Activated CD4-positive, alpha-beta T cell treated with anti-CD3 and anti-CD28 coated beads, Interleukin-2, amount 10 ng/mL, durations not matched to agents 7 days and 5 days (primary cell): Measurements from ENCODE around the gene PXDN. TPM values are rescaled to one million over a fixed set of nuclear protein-coding genes. Genes with fewer than 3 reads are reported as not detected.
"Not testable (repeated sequence)": the region's sequence is repeated elsewhere in the genome, so short reads cannot be mapped to it uniquely, and the experiment has no call there.

Source experiments
- CTCF ChIA-PET: fragments of 350-600 bp; sonication (Branson Sonifier 250); formaldehyde crosslinking; loops from one replicate; lab custom pipeline; 2021; ENCODE audit warnings: antibody characterized with exemption; lab: Charles Lee
- POLR2A ChIA-PET: fragments of 350-600 bp; sonication (Branson Sonifier 250); formaldehyde crosslinking; loops from one replicate; lab custom pipeline; 2021; ENCODE audit warnings: antibody characterized with exemption; lab: Charles Lee
- DNase-seq: peaks from one replicate; pipeline ENCODE4 v3.0.0-alpha.2; 2020
- H3K27ac Mint-ChIP-seq: one replicate; pipeline ENCODE4 v1.8.0; 2021; ENCODE audit warnings: mild to moderate bottlenecking, moderate library complexity, mixed read lengths
- H3K27me3 Mint-ChIP-seq: one replicate; pipeline ENCODE4 v1.8.0; 2021; ENCODE audit warnings: mixed read lengths
- H3K36me3 Mint-ChIP-seq: one replicate; pipeline ENCODE4 v1.8.0; 2021; ENCODE audit warnings: low read depth, mixed read lengths
- H3K4me1 Mint-ChIP-seq: one replicate; pipeline ENCODE4 v1.8.0; 2021; ENCODE audit warnings: mixed read lengths
- H3K4me3 Mint-ChIP-seq: one replicate; pipeline ENCODE4 v1.8.0; 2021; ENCODE audit warnings: mild to moderate bottlenecking, moderate library complexity, mixed read lengths
- H3K9me3 Mint-ChIP-seq: one replicate; pipeline ENCODE4 v1.8.0; 2021; ENCODE audit warnings: mixed read lengths
- total RNA-seq, 2 experiments: library from RNA; stranded (reverse); gene quantifications; one replicate each; pipeline ENCODE4 v1.2.3, GENCODE V29; 2021

Gene PXDN
- total RNA-seq, 2 experiments from 2014 or later: 0.20 to 0.58 TPM

- Mint-ChIP-seq H3K36me3 (no peaks in the 10 kb centered on the region), H3K9me3 (peaks cover 2% of the 10 kb centered on the region), H3K27me3 (no peaks in the 10 kb centered on the region), H3K4me1 (no peaks in the 10 kb centered on the region), H3K4me3 (no peak overlapping the region), H3K27ac (no peak overlapping the region)
- POLR2A ChIA-PET: no interaction called here
- CTCF ChIA-PET: no interaction called here
- no peak for DNase-seq
Observed at GRCh38 chr2:1715184-1716013, 28.9 kb downstream of the PXDN start.

- H3K9me3 Mint-ChIP-seq: peaks cover 2% of the 10 kb centered on the region
- H3K4me1 Mint-ChIP-seq: no peaks in the 10 kb centered on the region
- H3K27ac Mint-ChIP-seq: no peak overlapping the region
- no peak for DNase-seq
- POLR2A ChIA-PET: no interaction called here
- CTCF ChIA-PET: no interaction called here
- no peaks in the 10 kb centered on the region for H3K27me3 Mint-ChIP-seq
- no peaks in the 10 kb centered on the region for H3K36me3 Mint-ChIP-seq
- no peak overlapping the region for H3K4me3 Mint-ChIP-seq
Observed at GRCh38 chr2:1714291-1715064, 29.8 kb downstream of the PXDN start.

- no peaks in the 10 kb centered on the region for H3K27me3 Mint-ChIP-seq
- no peak overlapping the region for H3K4me3 Mint-ChIP-seq
- ChIA-PET CTCF (no interaction called here), POLR2A (no interaction called here)
- H3K27ac Mint-ChIP-seq: no peak overlapping the region
- no peaks in the 10 kb centered on the region for H3K4me1 Mint-ChIP-seq
- H3K9me3 Mint-ChIP-seq: peaks cover 2% of the 10 kb centered on the region
- no peak for DNase-seq
- no peaks in the 10 kb centered on the region for H3K36me3 Mint-ChIP-seq
Observed at GRCh38 chr2:1713839-1714236, 30.5 kb downstream of the PXDN start.

GRCh38 chr2:1713142-1713838 lies 31.0 kb downstream of the PXDN start:
- no peak for DNase-seq
- Mint-ChIP-seq H3K27ac (no peak overlapping the region), H3K27me3 (no peaks in the 10 kb centered on the region), H3K4me3 (no peak overlapping the region), H3K4me1 (no peaks in the 10 kb centered on the region), H3K36me3 (no peaks in the 10 kb centered on the region), H3K9me3 (peaks cover under 1% of the 10 kb centered on the region)
- CTCF ChIA-PET: no interaction called here
- POLR2A ChIA-PET: no interaction called here

- Mint-ChIP-seq H3K27ac (no peak overlapping the region), H3K27me3 (no peaks in the 10 kb centered on the region), H3K9me3 (no peaks in the 10 kb centered on the region), H3K4me1 (no peaks in the 10 kb centered on the region), H3K36me3 (no peaks in the 10 kb centered on the region), H3K4me3 (no peak overlapping the region)
- POLR2A ChIA-PET: no interaction called here
- CTCF ChIA-PET: no interaction called here
- no peak for DNase-seq
Observed at GRCh38 chr2:1709946-1710560, 34.3 kb downstream of the PXDN start.

DNA sequence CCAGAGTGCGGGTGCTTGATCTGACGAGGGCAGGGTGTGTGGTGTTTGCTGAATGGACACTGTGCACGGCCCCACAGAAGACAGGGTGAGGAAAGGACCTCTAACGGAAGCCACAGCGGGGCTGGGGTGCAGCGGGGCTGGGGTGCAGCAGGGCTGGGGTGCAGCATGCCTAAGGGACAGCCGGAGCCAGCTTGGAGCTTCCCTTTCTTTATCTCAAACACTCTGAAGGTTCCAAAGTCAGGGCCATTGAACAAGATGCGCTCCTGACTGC lies 35.0 kb downstream of the PXDN start:
- Mint-ChIP-seq H3K36me3 (no peaks in the 10 kb centered on the region), H3K4me1 (no peaks in the 10 kb centered on the region), H3K9me3 (no peaks in the 10 kb centered on the region), H3K27me3 (no peaks in the 10 kb centered on the region), H3K27ac (no peak overlapping the region), H3K4me3 (no peak overlapping the region)
- POLR2A ChIA-PET: no interaction called here
- DNase-seq: no peak
- CTCF ChIA-PET: no interaction called here

GRCh38 chr2:1708476-1709334 lies 35.6 kb downstream of the PXDN start:
- Mint-ChIP-seq H3K36me3 (no peaks in the 10 kb centered on the region), H3K27me3 (no peaks in the 10 kb centered on the region), H3K27ac (no peak overlapping the region), H3K9me3 (no peaks in the 10 kb centered on the region), H3K4me3 (no peak overlapping the region), H3K4me1 (no peaks in the 10 kb centered on the region)
- ChIA-PET CTCF (no interaction called here), POLR2A (no interaction called here)
- no peak for DNase-seq

- Mint-ChIP-seq H3K36me3 (no peaks in the 10 kb centered on the region), H3K9me3 (no peaks in the 10 kb centered on the region), H3K4me1 (no peaks in the 10 kb centered on the region), H3K27me3 (no peaks in the 10 kb centered on the region), H3K27ac (no peak overlapping the region), H3K4me3 (no peak overlapping the region)
- ChIA-PET POLR2A (no interaction called here), CTCF (no interaction called here)
- DNase-seq: no peak
Observed at GRCh38 chr2:1707771-1708418, 36.4 kb downstream of the PXDN start.

- H3K4me3 Mint-ChIP-seq, POLR2A ChIA-PET, H3K27me3 Mint-ChIP-seq, DNase-seq, H3K4me1 Mint-ChIP-seq, CTCF ChIA-PET, H3K36me3 Mint-ChIP-seq, H3K9me3 Mint-ChIP-seq, H3K27ac Mint-ChIP-seq: not testable (repeated sequence)
Observed at GRCh38 chr2:1706089-1706841, 38.0 kb downstream of the PXDN start.

DNA sequence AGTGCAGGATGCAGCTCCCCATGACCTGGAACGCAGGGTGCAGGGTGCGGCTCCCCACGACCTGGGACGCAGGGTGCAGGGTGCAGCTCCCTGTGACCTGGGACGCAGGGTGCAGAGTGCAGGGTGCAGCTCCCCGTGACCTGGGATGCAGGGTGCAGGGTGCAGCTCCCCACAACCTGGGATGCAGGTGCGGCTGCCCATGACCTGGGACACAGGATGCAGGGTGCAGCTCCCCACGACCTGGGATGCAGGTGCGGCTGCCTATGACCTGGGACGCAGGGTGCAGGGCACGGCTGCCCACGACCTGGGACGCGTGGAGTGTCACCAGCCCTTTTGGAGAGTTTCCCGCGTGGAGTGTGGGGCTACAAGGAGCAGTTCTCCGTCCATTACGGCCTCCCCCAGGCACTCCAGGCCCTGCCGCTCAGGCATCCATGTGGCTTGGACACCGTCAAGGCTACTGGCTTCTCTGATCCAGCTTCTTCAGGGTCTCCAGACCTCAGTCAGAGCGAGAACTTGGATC lies 38.7 kb downstream of the PXDN start:
- H3K36me3 Mint-ChIP-seq: no peaks in the 10 kb centered on the region
- H3K27ac Mint-ChIP-seq: no peak overlapping the region
- no peaks in the 10 kb centered on the region for H3K9me3 Mint-ChIP-seq
- H3K4me1 Mint-ChIP-seq: no peaks in the 10 kb centered on the region
- CTCF ChIA-PET: no interaction called here
- DNase-seq: no peak
- POLR2A ChIA-PET: no interaction called here
- no peaks in the 10 kb centered on the region for H3K27me3 Mint-ChIP-seq
- H3K4me3 Mint-ChIP-seq: no peak overlapping the region

GRCh38 chr2:1704631-1705556 lies 39.4 kb downstream of the PXDN start:
- no peaks in the 10 kb centered on the region for H3K36me3 Mint-ChIP-seq
- CTCF ChIA-PET: no interaction called here
- POLR2A ChIA-PET: no interaction called here
- no peak overlapping the region for H3K27ac Mint-ChIP-seq
- no peaks in the 10 kb centered on the region for H3K4me1 Mint-ChIP-seq
- H3K4me3 Mint-ChIP-seq: no peak overlapping the region
- no peak for DNase-seq
- no peaks in the 10 kb centered on the region for H3K9me3 Mint-ChIP-seq
- H3K27me3 Mint-ChIP-seq: no peaks in the 10 kb centered on the region
